GM18508 (cell line): Measurements from ENCODE around the gene KRTAP1-4.
"Not testable (repeated sequence)": the region's sequence is repeated elsewhere in the genome, so short reads cannot be mapped to it uniquely, and the experiment has no call there.

Source experiments
- ATAC-seq: cut with Tn5 transposase; IDR thresholded peaks from one replicate; pipeline ENCODE4 v1.9.1; 2021; ENCODE audit warnings: moderate number of reproducible peaks; ENCODE audit not compliant: insufficient read depth, unreplicated experiment

KRTAP1-4 gene

GRCh38 chr17:41049110-41049509 lies 19.1 kb upstream of the KRTAP1-4 start:
- no peak for ATAC-seq

- ATAC-seq, result no peak
Observed at GRCh38 chr17:41048441-41048840, 18.4 kb upstream of the KRTAP1-4 start.

GRCh38 chr17:41046735-41047465 lies 16.9 kb upstream of the KRTAP1-4 start, which contains the start of gene KRTAP2-1:
TSS of gene KRTAP2-1 (minus strand) at chr17:41047316. CDS start at chr17:41047267, 49 bp downstream.
- ATAC-seq, result not testable (repeated sequence)

- no peak for ATAC-seq
Observed at GRCh38 chr17:41042953-41043352, 13.0 kb upstream of the KRTAP1-4 start.

- ATAC-seq, result not testable (repeated sequence)
Observed at GRCh38 chr17:41040783-41041571, 11.0 kb upstream of the KRTAP1-4 start, which contains the start of gene KRTAP1-1. TSS of gene KRTAP1-1 (minus strand) at chr17:41041450. CDS start at chr17:41041397, 53 bp downstream.

GRCh38 chr17:41037853-41038350 lies 7.9 kb upstream of the KRTAP1-4 start:
- no peak for ATAC-seq

- not testable (repeated sequence) for ATAC-seq
Observed at GRCh38 chr17:41034346-41034935, 4.4 kb upstream of the KRTAP1-4 start, which contains the start of gene KRTAP1-3. TSS of gene KRTAP1-3 (minus strand) at chr17:41034874. CDS start at chr17:41034821, 53 bp downstream.

- ATAC-seq, result no peak
Observed at GRCh38 chr17:41026715-41027471, 3.1 kb downstream of the KRTAP1-4 start, which contains the start of gene KRTAP1-5. TSS of gene KRTAP1-5 (minus strand) at chr17:41027208. CDS start at chr17:41027155, 53 bp downstream.

- no peak for ATAC-seq
Observed at GRCh38 chr17:41024697-41025096, 5.3 kb downstream of the KRTAP1-4 start.

- ATAC-seq, result no peak
Observed at GRCh38 chr17:41020336-41020735, 9.7 kb downstream of the KRTAP1-4 start.

- no peak for ATAC-seq
Observed at GRCh38 chr17:41019415-41019814, 10.6 kb downstream of the KRTAP1-4 start.

- no peak for ATAC-seq
Observed at GRCh38 chr17:41018541-41018940, 11.5 kb downstream of the KRTAP1-4 start.

GRCh38 chr17:41016578-41017215 lies 13.3 kb downstream of the KRTAP1-4 start:
- no peak for ATAC-seq

GRCh38 chr17:41015454-41015853 lies 14.5 kb downstream of the KRTAP1-4 start:
- ATAC-seq, result no peak

GRCh38 chr17:41013606-41014005 lies 16.4 kb downstream of the KRTAP1-4 start:
- no peak for ATAC-seq

- ATAC-seq, result no peak
Observed at GRCh38 chr17:41013181-41013580, 16.8 kb downstream of the KRTAP1-4 start.

- no peak for ATAC-seq
Observed at GRCh38 chr17:41012326-41013120, 17.5 kb downstream of the KRTAP1-4 start.

GRCh38 chr17:41010441-41010840 lies 19.6 kb downstream of the KRTAP1-4 start:
- no peak for ATAC-seq
